Colonic mucosa (tissue), 4 donors: ENCODE measurements around the gene LTBP2. TPM values are rescaled to one million over a fixed set of nuclear protein-coding genes. Genes with fewer than 3 reads are reported as not detected.

Source experiments
- DNase-seq: peaks from one replicate; pipeline ENCODE4 v3.0.0-alpha.2; 2020
- H3K27ac ChIP-seq: fragments of 200-600 bp; one replicate; pipeline ENCODE4 v1.8.0; 2021
- H3K27me3 ChIP-seq: fragments of 200-600 bp; one replicate; pipeline ENCODE4 v1.8.0; 2021
- H3K36me3 ChIP-seq: fragments of 200-600 bp; one replicate; pipeline ENCODE4 v1.8.0; 2021
- H3K4me1 ChIP-seq: fragments of 200-600 bp; one replicate; pipeline ENCODE4 v1.8.0; 2021; ENCODE audit warnings: mild to moderate bottlenecking
- H3K4me3 ChIP-seq: fragments of 200-600 bp; one replicate; pipeline ENCODE4 v1.8.0; 2021
- H3K9ac ChIP-seq, 2 donors: one replicate each; pipeline ENCODE4 v1.7.0; 2013; ENCODE audit warnings: control low read depth in 2 of 2, low read depth in 2 of 2, low read length in 2 of 2
- H3K9me3 ChIP-seq: fragments of 200-600 bp; one replicate; pipeline ENCODE4 v1.8.0; 2021
- CTCF ChIP-seq: fragments of 200-600 bp; IDR thresholded peaks from one replicate; pipeline ENCODE4 v1.8.0; 2022; ENCODE audit warnings: antibody characterized with exemption, mild to moderate bottlenecking
- intact Hi-C: fragments of 100-400 bp; cut with DNase I; formaldehyde crosslinking; loops from one replicate; pipeline ENCODE4 v1.14.1; 2022
- total RNA-seq, 2 donors: library from RNA; stranded (reverse); fragmentation: NEBNext Ultra II Directional in 1 of 2; extraction: Animal tissue kit (Norgen Biotek cat#: 25700) in 1 of 2; gene quantifications; one replicate each; pipeline ENCODE4 v1.2.1, GENCODE V29; 2021
- donor health status: healthy.
- donor health status: DM: no; HTN: no; CAD: no.
- donor health status: DM: no; HTN: no; CAD: no.

The LTBP2 gene
- total RNA-seq, 2 donors from 2014 or later: 1.9 to 3.7 TPM

DNA sequence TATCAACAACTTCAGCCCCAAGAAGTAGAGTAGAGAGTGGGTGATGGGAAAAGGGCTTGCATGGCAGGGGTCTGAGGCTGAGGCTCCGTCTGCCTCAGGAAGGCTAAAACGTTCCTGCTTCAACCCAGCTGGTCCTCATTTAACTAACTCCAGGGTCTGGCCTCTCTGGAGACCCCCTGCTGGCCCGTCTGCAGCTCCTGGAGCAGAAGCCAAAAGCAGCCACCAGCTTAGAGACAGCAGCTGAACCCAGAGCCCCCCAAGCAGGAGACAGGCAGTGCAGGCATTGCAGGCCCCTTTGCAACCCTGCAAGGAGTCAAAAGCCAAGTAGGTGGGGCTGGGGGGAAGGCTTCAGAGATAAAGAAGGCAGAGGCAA lies 25.1 kb upstream of the LTBP2 start:
- Histone ChIP-seq H3K27ac (no peak overlapping the region), H3K9me3 (no peaks in the 10 kb centered on the region), H3K4me1 (no peaks in the 10 kb centered on the region), H3K4me3 (no peak overlapping the region), H3K27me3 (no peaks in the 10 kb centered on the region), H3K9ac (no peak overlapping the region), H3K36me3 (no peaks in the 10 kb centered on the region)
- TF ChIP-seq CTCF: no peak
- intact Hi-C loops: no loop called here
- DNase-seq: no peak

DNA sequence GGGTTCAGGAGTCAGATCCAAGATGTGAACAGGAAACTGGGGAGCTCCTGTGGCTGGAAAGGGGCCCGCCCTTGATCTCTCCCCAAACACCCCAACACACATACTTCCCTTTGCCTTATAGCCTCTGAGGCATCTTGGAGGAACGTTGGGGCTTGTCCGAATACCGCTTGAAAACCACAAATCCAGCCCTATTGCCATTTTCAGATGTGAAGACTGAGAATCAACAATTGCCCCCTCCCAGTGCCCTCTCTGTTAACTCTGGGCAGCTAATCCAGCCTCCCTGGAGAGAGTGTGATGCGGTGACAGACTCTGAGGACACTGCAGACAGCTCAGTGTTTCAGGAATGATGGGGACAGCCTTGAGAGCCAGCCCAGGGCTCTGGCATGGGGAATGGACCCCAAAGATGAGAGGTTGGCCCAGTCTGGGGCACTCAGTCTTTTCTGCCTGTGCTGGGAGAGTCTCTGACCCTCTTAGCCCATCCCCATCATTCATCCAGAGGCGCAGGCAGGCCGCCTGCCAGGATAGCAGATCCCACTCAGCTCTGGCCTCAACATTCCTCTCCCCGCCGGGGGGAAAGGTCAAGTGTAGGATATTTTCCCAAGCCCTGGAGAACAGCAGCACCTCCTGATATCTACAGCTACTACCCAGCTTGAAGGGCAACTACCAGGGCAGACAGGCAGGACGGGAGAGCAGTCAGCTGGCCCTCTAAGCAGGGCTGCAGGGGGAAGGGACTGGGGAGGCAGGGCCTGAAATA lies 24.6 kb upstream of the LTBP2 start:
- Histone ChIP-seq H3K27me3 (no peaks in the 10 kb centered on the region), H3K36me3 (no peaks in the 10 kb centered on the region), H3K4me1 (no peaks in the 10 kb centered on the region), H3K9me3 (no peaks in the 10 kb centered on the region), H3K27ac (no peak overlapping the region), H3K9ac (no peak overlapping the region), H3K4me3 (no peak overlapping the region)
- TF ChIP-seq CTCF: no peak
- DNase-seq: no peak
- intact Hi-C loops: no loop called here

GRCh38 chr14:74635847-74636246 lies 23.8 kb upstream of the LTBP2 start:
- Histone ChIP-seq H3K9ac (no peak overlapping the region), H3K4me1 (no peaks in the 10 kb centered on the region), H3K36me3 (no peaks in the 10 kb centered on the region), H3K27ac (no peak overlapping the region), H3K27me3 (no peaks in the 10 kb centered on the region), H3K9me3 (no peaks in the 10 kb centered on the region), H3K4me3 (no peak overlapping the region)
- intact Hi-C loops: no loop called here
- DNase-seq: no peak
- no peak for TF ChIP-seq CTCF

DNA sequence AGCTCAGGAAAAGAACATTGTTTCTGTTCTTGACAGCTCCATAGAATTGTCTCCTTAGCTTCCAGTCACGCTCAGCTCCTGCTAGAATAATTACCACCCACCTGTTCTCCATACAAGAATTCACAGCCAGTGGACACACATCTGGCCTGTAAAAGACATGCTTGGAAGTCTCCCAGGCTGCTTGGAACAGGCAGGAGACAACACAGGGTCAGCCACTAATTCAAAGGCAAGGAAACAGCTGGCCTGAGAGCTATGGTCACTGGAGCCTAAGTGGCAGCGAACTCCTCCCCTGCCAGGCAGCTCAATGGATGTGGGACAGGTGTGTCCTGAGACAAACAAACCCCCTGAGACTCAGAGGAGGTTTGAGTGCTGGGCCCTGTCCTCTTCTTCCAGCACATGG lies 22.9 kb upstream of the LTBP2 start:
- H3K27me3 ChIP-seq: no peaks in the 10 kb centered on the region
- no peaks in the 10 kb centered on the region for H3K36me3 ChIP-seq
- no peak for DNase-seq
- no peak overlapping the region for H3K4me3 ChIP-seq
- H3K9ac ChIP-seq: no peak overlapping the region
- H3K4me1 ChIP-seq: no peaks in the 10 kb centered on the region
- intact Hi-C loops: no loop called here
- H3K27ac ChIP-seq: no peak overlapping the region
- TF ChIP-seq CTCF: no peak
- no peaks in the 10 kb centered on the region for H3K9me3 ChIP-seq

- intact Hi-C loops: no loop called here
- Histone ChIP-seq H3K27ac (no peak overlapping the region), H3K27me3 (no peaks in the 10 kb centered on the region), H3K9me3 (no peaks in the 10 kb centered on the region), H3K36me3 (no peaks in the 10 kb centered on the region), H3K9ac (no peak overlapping the region), H3K4me3 (no peak overlapping the region), H3K4me1 (no peaks in the 10 kb centered on the region)
- TF ChIP-seq CTCF: no peak
- DNase-seq: no peak
These were observed 22.4 kb upstream of the LTBP2 start for GRCh38 chr14:74634481-74634880.
